ENCODE measurements around the gene TTF1. TPM values are rescaled to one million over a fixed set of nuclear protein-coding genes. Genes with fewer than 3 reads are reported as not detected.

TTF1 gene
- total RNA-seq, 1 experiment from 2014 or later, result 26.9 TPM

DNA sequence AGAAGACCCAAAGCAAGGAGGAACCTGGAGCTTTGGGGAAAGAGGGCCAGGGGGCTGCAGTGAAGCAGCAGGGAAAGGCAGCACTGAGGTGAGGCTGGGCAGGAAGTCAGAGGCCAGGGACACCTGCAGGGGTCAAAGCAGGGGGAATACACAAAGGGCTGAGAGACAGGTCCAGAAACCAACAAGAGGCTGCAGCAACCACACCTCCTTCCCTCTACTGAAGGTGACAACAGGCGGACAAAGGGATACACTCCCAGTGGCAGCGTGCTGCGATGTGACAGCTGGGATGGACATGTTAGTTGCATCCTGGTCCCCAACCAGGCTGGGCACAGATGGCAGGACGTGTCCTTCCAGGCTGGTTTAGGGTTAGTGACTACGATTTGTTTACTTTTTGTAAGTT, 15.9 kb upstream of the TTF1 start:
- Histone ChIP-seq H4K91ac (ENCODE audit: insufficient read length, low read depth, low read length) (no peak overlapping the region), H2BK5ac (ENCODE audit: insufficient read length, low read length) (no peak overlapping the region), H3K27me3 (ENCODE audit: insufficient read depth, low read length) (no peaks in the 10 kb centered on the region), H2AFZ (ENCODE audit: low read length) (no peak overlapping the region), H4K5ac (ENCODE audit: insufficient read length, low read depth, low read length) (no peak overlapping the region), H3K4ac (ENCODE audit: low read depth, low read length) (no peak overlapping the region), H3K27ac (ENCODE audit: insufficient read length, low read depth, low read length) (no peak overlapping the region), H2AK5ac (ENCODE audit: insufficient read length, low read length) (no peak overlapping the region), H3K79me1 (ENCODE audit: insufficient read depth, low read depth, low read length, poor library complexity, severe bottlenecking) (no peaks in the 10 kb centered on the region), H3K23me2 (ENCODE audit: insufficient read length, low read depth, low read length, poor library complexity, severe bottlenecking) (peaks cover 2% of the 10 kb centered on the region), H3K56ac (ENCODE audit: insufficient read length, low read depth, low read length) (no peak overlapping the region), H3K9ac (ENCODE audit: extremely low read depth, insufficient read length, low read length) (no peak overlapping the region), H3K4me1 (ENCODE audit: insufficient read depth, low read length) (no peaks in the 10 kb centered on the region; the same call in 1 of the 2 replicates), H3K9me3 (ENCODE audit: control insufficient read depth, low read depth, low read length) (no peaks in the 10 kb centered on the region), H3K18ac (ENCODE audit: insufficient read length, low read depth, low read length) (no peak overlapping the region), H3K4me2 (ENCODE audit: insufficient read depth, insufficient read length, low read length) (no peak overlapping the region), H2BK12ac (ENCODE audit: insufficient read length, low read depth, low read length) (no peak overlapping the region), H2BK120ac (ENCODE audit: low read depth, low read length, poor library complexity, severe bottlenecking) (no peak overlapping the region), H4K8ac (replicated peaks; ENCODE audit: insufficient read length, low read depth, low read length) (no peak overlapping the region), H3T11ph (ENCODE audit: low read length) (no peak overlapping the region), H3K14ac (ENCODE audit: insufficient read depth, low read length) (no peak overlapping the region), H2BK15ac (ENCODE audit: low read depth, low read length) (no peak overlapping the region), H3K79me2 (ENCODE audit: insufficient read depth, low read length) (no peaks in the 10 kb centered on the region), H2BK20ac (ENCODE audit: low read depth, low read length, poor library complexity, severe bottlenecking) (no peak overlapping the region), H3K23ac (ENCODE audit: insufficient read length, low read depth, low read length) (no peak overlapping the region), H4K20me1 (ENCODE audit: control insufficient read depth, insufficient read depth, insufficient read length) (no peaks in the 10 kb centered on the region)
- H3K27me3 Mint-ChIP-seq (ENCODE audit: low read depth), result peaks cover 25% of the 10 kb centered on the region
- H3K27ac Mint-ChIP-seq, result no peak overlapping the region
- H3K4me3 Mint-ChIP-seq, result no peak overlapping the region
- no CpG with 5 or more reads among the region's 5 CpGs for WGBS (ENCODE audit: extremely low coverage, insufficient read length, low lambda C conversion rate)
- DNase-seq, result no peak
- no peaks in the 10 kb centered on the region for H3K36me3 Mint-ChIP-seq (ENCODE audit: insufficient read depth in 1 of 3, low read depth in 3 of 3)
- no peaks in the 10 kb centered on the region; a peak in 1 of 5 replicates for H3K9me3 Mint-ChIP-seq
- peaks cover 36 to 48% of the 10 kb centered on the region in 2 experiments for H3K4me1 Mint-ChIP-seq
- TF ChIP-seq, protein P1, sequence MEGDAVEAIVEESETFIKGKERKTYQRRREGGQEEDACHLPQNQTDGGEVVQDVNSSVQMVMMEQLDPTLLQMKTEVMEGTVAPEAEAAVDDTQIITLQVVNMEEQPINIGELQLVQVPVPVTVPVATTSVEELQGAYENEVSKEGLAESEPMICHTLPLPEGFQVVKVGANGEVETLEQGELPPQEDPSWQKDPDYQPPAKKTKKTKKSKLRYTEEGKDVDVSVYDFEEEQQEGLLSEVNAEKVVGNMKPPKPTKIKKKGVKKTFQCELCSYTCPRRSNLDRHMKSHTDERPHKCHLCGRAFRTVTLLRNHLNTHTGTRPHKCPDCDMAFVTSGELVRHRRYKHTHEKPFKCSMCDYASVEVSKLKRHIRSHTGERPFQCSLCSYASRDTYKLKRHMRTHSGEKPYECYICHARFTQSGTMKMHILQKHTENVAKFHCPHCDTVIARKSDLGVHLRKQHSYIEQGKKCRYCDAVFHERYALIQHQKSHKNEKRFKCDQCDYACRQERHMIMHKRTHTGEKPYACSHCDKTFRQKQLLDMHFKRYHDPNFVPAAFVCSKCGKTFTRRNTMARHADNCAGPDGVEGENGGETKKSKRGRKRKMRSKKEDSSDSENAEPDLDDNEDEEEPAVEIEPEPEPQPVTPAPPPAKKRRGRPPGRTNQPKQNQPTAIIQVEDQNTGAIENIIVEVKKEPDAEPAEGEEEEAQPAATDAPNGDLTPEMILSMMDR (conservative IDR thresholded peaks at IDR 0.05), result no peak
